CD4-positive, CD25-positive, alpha-beta regulatory T cell (primary cell): ENCODE measurements around the gene LRRC47. TPM values are rescaled to one million over a fixed set of nuclear protein-coding genes. Genes with fewer than 3 reads are reported as not detected.

Experiments
- ATAC-seq, 2 donors: fragments of 150-1000 bp; cut with Tn5 transposase; one replicate each; pipeline ENCODE4 v1.10.0; 2021; ENCODE audit warnings: low read depth in 2 of 2, moderate number of reproducible peaks in 2 of 2, moderate library complexity in 1 of 2
- DNase-seq, 3 donors: peaks; one replicate each; pipeline versions ENCODE4 v3.0.0 to v3.0.0-alpha.2; 2012 to 2022; ENCODE audit warnings: mixed read lengths in 1 of 3
- H3K27ac ChIP-seq: one replicate; pipeline ENCODE4 v1.7.0; 2013; ENCODE audit warnings: mild to moderate bottlenecking, low read length; ENCODE audit not compliant: insufficient read depth, poor library complexity, severe bottlenecking
- H3K27me3 ChIP-seq: one replicate; pipeline ENCODE4 v1.7.0; 2013; ENCODE audit warnings: low read length; ENCODE audit not compliant: control insufficient read depth, insufficient read depth
- H3K36me3 ChIP-seq: one replicate; pipeline ENCODE4 v1.7.0; 2013; ENCODE audit warnings: mild to moderate bottlenecking, low read length, moderate library complexity; ENCODE audit not compliant: control insufficient read depth, insufficient read depth
- H3K4me1 ChIP-seq: 2 replicates; pipeline ENCODE4 v1.7.0; 2013; ENCODE audit warnings: mild to moderate bottlenecking, low read length; ENCODE audit not compliant: insufficient read depth, control insufficient read depth, poor library complexity, severe bottlenecking
- H3K4me3 ChIP-seq: one replicate; pipeline ENCODE4 v1.7.0; 2013; ENCODE audit warnings: low read depth, mild to moderate bottlenecking, low read length, moderate library complexity
- H3K9me3 ChIP-seq, 2 experiments: 1 replicate in 1 of 2; 2 replicates in 1 of 2; pipeline ENCODE4 v1.7.0; 2013; ENCODE audit warnings: low read length in 2 of 2, mild to moderate bottlenecking in 1 of 2, moderate library complexity in 1 of 2; ENCODE audit not compliant: control insufficient read depth in 2 of 2
- H3K27ac Mint-ChIP-seq, 3 donors: one replicate each; pipeline ENCODE4 v1.8.0; 2020 to 2022; ENCODE audit warnings: mild to moderate bottlenecking in 3 of 3, mixed read lengths in 3 of 3, moderate library complexity in 2 of 3
- H3K27me3 Mint-ChIP-seq: one replicate; pipeline ENCODE4 v1.8.0; 2022; ENCODE audit warnings: mild to moderate bottlenecking, mixed read lengths
- H3K36me3 Mint-ChIP-seq: one replicate; pipeline ENCODE4 v1.8.0; 2020; ENCODE audit warnings: mixed read lengths
- H3K4me1 Mint-ChIP-seq, 4 donors: one replicate each; pipeline ENCODE4 v1.8.0; 2020 to 2022; ENCODE audit warnings: mixed read lengths in 4 of 4, mild to moderate bottlenecking in 1 of 4
- H3K4me3 Mint-ChIP-seq, 4 donors: one replicate each; pipeline ENCODE4 v1.8.0; 2020 to 2022; ENCODE audit warnings: mild to moderate bottlenecking in 4 of 4, mixed read lengths in 4 of 4, moderate library complexity in 3 of 4
- H3K9me3 Mint-ChIP-seq, 7 donors: one replicate each; pipeline ENCODE4 v1.8.0; 2020 to 2022; ENCODE audit warnings: mixed read lengths in 7 of 7, mild to moderate bottlenecking in 3 of 7, moderate library complexity in 2 of 7
- polyA plus RNA-seq, 4 donors: library from polyadenylated mRNA; unstranded; fragments of 300-500 nt; fragmentation: Illumina TruSeq; gene quantifications; one replicate each; pipeline ENCODE4 v1.2.3, GENCODE V29; 2021
- total RNA-seq: library from RNA; stranded (reverse); gene quantifications from one replicate; pipeline ENCODE4 v1.2.3, GENCODE V29; 2022

Gene LRRC47
- total and polyA plus RNA-seq, 5 donors from 2014 or later = 22.0 to 33.9 (median 26.0) TPM

DNA sequence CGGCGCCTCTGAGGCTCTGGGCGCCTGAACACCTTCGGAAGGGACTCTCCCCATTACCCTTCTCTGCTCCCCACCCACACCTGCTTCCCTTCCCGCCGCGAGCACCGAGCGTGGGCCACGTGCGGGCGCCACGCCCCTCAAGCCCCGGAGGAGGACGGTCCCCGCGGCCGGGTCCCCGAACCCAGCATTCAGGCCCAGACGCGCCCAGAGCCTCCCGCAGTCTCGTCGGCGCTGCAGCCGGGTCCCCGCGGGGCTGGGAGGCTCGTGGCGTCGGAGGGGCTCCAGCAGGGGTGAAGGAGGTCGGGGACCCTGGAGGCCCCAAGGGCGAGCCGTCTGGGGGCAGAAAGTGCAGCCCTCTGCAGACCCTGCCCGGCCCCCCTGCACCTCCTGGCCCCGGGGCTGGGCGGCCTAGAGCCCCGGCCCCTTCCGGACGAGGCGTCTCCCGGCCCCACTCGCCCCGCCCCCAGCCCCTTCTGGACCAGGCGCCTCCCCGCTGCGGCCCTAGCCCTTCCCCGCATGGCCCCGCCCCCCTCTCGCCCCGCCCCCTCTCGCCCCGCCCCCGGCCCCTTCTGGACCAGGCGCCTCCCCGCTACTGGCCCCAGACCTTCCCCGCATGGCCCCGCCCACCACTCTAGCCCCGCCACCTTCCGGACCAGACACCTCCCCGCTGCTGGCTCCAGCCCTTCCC lies 24.1 kb downstream of the LRRC47 start:
- no peak overlapping the region for H3K27ac Mint-ChIP-seq
- Histone ChIP-seq H3K27ac (no peak overlapping the region), H3K36me3 (no peaks in the 10 kb centered on the region), H3K27me3 (no peaks in the 10 kb centered on the region), H3K4me1 (peaks cover 22% of the 10 kb centered on the region), H3K4me3 (no peak overlapping the region), H3K9me3 (no peaks in the 10 kb centered on the region)
- H3K9me3 Mint-ChIP-seq = peaks cover 0 to 2% (median 0%) of the 10 kb centered on the region in 7 donors
- H3K4me3 Mint-ChIP-seq = peak overlapping the region in 3 of 4 donors; percentile 21 to 81 (median 74)
- DNase-seq (peak; percentile 83 to 88 (median 87)), ATAC-seq (peak; percentile 78 to 81)
- H3K4me1 Mint-ChIP-seq = peaks cover 0 to 22% (median 0%) of the 10 kb centered on the region in 4 donors
- H3K36me3 Mint-ChIP-seq = no peaks in the 10 kb centered on the region
- peaks cover 4% of the 10 kb centered on the region for H3K27me3 Mint-ChIP-seq

DNA sequence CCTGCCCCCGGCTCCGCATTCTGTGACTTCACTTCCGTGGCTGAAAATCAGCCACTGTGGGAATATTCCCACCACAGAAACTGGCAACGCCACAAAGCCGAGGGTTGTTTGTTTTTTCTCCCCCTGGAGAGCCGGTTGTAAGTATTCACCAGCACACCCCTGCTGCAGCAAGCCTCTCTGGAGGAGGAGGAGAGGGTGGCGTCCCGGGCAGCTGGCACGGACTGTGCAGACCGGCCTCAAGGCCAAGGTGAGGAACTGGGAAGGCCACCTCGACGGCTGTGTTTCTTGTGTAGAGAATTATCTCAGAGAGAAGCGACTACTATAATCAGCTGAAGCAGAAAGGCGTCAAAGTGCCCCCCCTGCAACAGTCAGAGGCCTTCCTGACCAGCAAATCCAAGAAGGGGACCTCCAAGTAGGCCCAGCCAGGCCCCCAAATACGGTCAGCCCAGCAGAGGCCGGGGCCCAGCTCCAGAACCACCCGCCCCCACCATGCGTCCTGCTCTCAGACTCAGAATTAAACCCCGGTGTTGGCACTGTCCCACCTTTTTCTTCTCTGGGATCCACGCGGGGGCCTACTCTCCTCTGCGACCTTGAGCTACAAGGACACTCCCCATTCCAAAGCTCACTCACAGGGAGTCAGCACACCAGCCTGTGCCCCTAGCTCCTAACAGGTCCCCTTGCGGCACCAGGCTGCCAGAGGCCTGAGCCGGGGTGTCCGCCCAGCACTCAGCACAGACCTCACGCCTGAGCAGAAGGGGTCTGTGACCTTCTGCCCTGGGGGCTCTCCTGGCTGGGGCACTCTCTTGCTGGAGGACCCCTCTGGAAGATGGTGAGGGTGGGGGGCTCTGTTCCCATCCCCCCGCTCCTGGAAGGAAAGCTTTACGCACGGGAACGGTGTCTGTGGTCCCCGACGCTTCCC lies 24.9 kb downstream of the LRRC47 start:
- DNase-seq (no peak), ATAC-seq (no peak)
- Histone ChIP-seq H3K9me3 (no peaks in the 10 kb centered on the region), H3K4me3 (no peak overlapping the region), H3K27ac (no peak overlapping the region), H3K4me1 (peaks cover 22% of the 10 kb centered on the region), H3K27me3 (no peaks in the 10 kb centered on the region), H3K36me3 (no peaks in the 10 kb centered on the region)
- peaks cover 0 to 2% (median 0%) of the 10 kb centered on the region in 7 donors for H3K9me3 Mint-ChIP-seq
- H3K27me3 Mint-ChIP-seq = peaks cover 4% of the 10 kb centered on the region
- no peaks in the 10 kb centered on the region for H3K36me3 Mint-ChIP-seq
- H3K4me1 Mint-ChIP-seq = peaks cover 0 to 22% (median 0%) of the 10 kb centered on the region in 4 donors
- H3K27ac Mint-ChIP-seq = no peak overlapping the region
- peak overlapping the region; percentile 22 to 81 (median 66) for H3K4me3 Mint-ChIP-seq

DNA sequence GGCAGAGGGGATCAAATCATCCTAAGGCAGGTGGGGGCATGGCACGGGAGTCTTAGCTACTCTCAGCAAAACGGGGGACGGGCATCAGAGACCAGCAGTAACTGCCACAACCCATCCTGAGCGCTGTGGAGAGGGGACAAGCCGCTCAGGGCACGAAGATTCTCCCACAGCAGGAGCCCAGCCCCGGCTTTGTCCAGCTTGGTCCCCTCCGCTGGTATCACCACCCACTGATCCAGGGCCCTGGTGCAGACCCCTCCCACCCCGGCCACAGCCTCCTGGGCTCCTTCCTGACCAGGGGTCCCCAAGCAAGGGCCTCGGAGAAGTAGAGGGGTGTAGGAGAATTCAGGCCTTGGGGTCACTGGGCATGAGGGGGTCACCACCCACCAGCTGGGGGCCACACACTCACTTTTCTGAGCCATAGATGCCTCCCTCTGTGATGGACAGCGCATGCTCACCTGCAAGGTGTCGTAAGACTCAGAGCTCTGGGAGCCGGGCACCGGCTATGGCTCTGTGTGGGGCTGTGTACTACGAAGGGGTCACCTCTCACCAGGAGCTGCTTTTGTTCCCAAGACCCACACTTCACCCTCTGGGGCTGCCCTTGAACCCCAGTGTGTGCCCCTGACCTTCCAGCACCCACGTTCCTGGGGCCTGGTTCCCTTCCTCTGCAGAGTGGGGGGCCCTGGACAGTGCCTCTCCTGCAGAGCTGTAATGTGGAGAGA lies 26.1 kb downstream of the LRRC47 start:
- H3K9me3 Mint-ChIP-seq = peaks cover 0 to 2% (median 0%) of the 10 kb centered on the region in 7 donors
- no peak overlapping the region for H3K4me3 ChIP-seq
- H3K4me3 Mint-ChIP-seq = peak overlapping the region in 3 of 4 donors; percentile 37 to 80 (median 65)
- H3K27ac ChIP-seq = no peak overlapping the region
- DNase-seq (no peak), ATAC-seq (no peak)
- H3K36me3 Mint-ChIP-seq = no peaks in the 10 kb centered on the region
- H3K27ac Mint-ChIP-seq = no peak overlapping the region
- H3K4me1 Mint-ChIP-seq = peaks cover 0 to 19% (median 0%) of the 10 kb centered on the region in 4 donors
- H3K9me3 ChIP-seq = no peaks in the 10 kb centered on the region
- peaks cover 19% of the 10 kb centered on the region for H3K4me1 ChIP-seq
- H3K36me3 ChIP-seq = no peaks in the 10 kb centered on the region
- H3K27me3 ChIP-seq = no peaks in the 10 kb centered on the region
- H3K27me3 Mint-ChIP-seq = peaks cover 4% of the 10 kb centered on the region

DNA sequence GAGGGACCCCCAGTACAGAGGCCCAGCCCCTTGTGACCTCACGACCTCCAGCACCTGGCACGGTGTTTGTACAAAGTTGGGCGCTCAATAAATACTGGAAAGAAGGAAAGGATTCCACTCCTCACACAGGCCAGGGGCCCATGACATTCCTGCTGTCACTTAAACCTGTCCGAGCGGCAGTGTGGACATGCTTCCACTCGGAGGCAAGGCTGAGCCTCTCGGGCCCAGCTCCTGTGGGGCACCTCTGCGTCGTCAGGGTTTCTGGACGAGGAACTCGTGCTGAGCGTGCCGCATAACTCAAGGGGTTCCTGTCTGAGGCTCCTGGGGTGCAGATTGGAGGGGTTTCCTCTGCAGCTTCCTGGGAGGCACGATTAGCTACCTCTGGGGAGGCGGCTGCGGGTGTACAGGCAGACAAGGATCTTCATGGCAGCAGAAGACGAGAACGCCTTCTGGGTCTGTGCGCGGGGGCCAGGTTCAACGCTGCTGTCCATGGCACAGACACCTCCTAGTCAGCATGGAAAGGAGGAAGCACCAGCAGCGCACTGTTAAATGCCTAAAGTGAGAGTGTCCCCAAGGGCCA lies 27.4 kb downstream of the LRRC47 start:
- Histone ChIP-seq H3K27ac (no peak overlapping the region), H3K36me3 (no peaks in the 10 kb centered on the region), H3K27me3 (no peaks in the 10 kb centered on the region), H3K4me3 (no peak overlapping the region), H3K9me3 (no peaks in the 10 kb centered on the region), H3K4me1 (peaks cover 19% of the 10 kb centered on the region)
- Mint-ChIP-seq H3K36me3 (no peaks in the 10 kb centered on the region), H3K27ac (no peak overlapping the region), H3K4me3 (no peak overlapping the region), H3K4me1 (peaks cover 0 to 17% (median 0%) of the 10 kb centered on the region in 4 donors), H3K9me3 (peaks cover 0 to 2% (median 0%) of the 10 kb centered on the region in 7 donors), H3K27me3 (peaks cover 4% of the 10 kb centered on the region)
- DNase-seq = no peak
- ATAC-seq = no peak

DNA sequence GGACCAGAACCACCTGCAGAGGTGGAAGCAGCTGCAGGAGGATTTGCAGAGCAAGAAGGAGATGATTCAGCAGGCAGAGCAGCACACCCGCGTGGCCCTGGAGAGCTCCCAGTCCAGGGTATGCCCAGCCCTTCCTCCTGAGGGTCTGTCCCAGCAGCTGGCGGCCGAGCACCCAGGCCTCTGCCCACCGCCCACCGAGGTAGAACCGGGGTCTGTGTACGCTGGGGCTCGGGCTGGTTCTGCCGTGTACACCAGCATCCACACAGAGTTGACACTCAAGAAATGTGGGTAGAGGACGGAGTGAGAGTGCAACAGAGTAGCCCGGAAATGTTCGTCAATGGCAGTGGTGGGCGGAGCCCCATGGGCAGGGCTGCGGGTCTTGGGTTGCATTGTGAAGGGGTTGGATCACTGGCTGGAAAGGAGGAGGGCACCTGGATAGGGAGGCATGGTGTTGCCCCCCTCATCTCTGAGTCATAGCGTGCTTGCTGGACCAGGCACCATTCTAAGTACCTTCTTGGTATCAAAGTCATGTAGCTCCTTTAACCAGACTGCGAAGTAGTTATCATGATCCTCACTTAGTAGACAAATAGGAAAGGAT lies 28.9 kb downstream of the LRRC47 start:
- H3K4me3 Mint-ChIP-seq = peak overlapping the region in 1 of 4 donors; percentile 15

DNA sequence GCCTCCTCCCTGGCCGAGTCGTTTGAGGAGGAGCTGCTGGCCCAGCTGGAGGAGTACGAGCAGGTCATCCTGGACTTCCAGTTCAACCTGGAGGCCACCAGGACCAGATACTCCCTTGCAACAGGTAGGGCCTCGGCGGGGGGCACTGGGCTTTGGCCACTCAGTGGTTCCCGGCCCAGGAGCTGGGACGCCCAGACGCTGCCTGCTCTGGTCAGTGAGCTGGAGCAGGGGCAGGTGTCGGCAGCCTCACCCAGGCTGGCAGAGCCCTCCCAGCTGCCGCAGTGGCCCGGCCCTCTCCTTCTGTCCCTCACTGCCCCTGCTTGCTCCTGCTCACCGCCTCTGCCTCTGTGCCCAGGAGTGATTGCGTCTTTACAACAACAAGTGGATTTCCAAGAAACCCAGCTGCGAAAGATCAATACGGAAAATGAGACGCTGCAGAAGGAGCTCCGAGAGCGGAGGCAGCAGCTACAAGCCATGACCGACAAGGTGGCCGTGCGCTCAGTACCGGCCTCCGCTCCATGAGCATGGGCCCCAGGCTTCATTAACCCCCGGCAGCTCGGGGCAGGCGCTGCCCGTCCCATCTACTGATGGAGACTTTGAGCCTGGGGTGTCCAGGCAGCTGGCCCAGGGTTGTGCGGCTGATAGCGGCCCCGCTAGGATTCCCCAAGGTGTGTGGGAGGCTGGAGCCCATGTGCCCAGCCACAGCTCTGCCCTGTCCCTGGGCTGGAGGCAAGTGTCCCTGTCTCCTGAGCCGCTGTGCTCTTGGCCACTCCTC lies 32.8 kb downstream of the LRRC47 start:
- Mint-ChIP-seq H3K9me3 (peaks cover 0 to 3% (median 0%) of the 10 kb centered on the region in 7 donors), H3K4me1 (no peaks in the 10 kb centered on the region), H3K36me3 (no peaks in the 10 kb centered on the region), H3K4me3 (no peak overlapping the region), H3K27ac (no peak overlapping the region), H3K27me3 (peaks cover 17% of the 10 kb centered on the region)
- Histone ChIP-seq H3K27me3 (peaks cover 4% of the 10 kb centered on the region), H3K36me3 (no peaks in the 10 kb centered on the region), H3K4me1 (no peaks in the 10 kb centered on the region), H3K4me3 (no peak overlapping the region), H3K27ac (no peak overlapping the region), H3K9me3 (no peaks in the 10 kb centered on the region)
- ATAC-seq (no peak), DNase-seq (no peak)

More for the DNA sequence above, 28.9 kb downstream of the LRRC47 start:
- ATAC-seq (no peak), DNase-seq (no peak)
- Mint-ChIP-seq H3K4me1 (peaks cover 0 to 13% (median 0%) of the 10 kb centered on the region in 4 donors), H3K36me3 (no peaks in the 10 kb centered on the region), H3K27me3 (peaks cover 4% of the 10 kb centered on the region), H3K9me3 (peaks cover 0 to 2% (median 0%) of the 10 kb centered on the region in 7 donors), H3K27ac (peak overlapping the region in 1 of 3 donors; percentile 93)
- H3K9me3 ChIP-seq = no peaks in the 10 kb centered on the region
- no peaks in the 10 kb centered on the region for H3K36me3 ChIP-seq
- no peak overlapping the region for H3K27ac ChIP-seq
- H3K4me3 ChIP-seq = no peak overlapping the region
- no peaks in the 10 kb centered on the region for H3K27me3 ChIP-seq
- H3K4me1 ChIP-seq = peaks cover 11% of the 10 kb centered on the region
